Transverse colon (tissue), 4 donors: Measurements from ENCODE around the gene ST6GAL2. TPM values are rescaled to one million over a fixed set of nuclear protein-coding genes. Genes with fewer than 3 reads are reported as not detected.

ENCODE experiments used
- DNase-seq: peaks from one replicate; pipeline ENCODE4 v3.0.0-alpha.2; 2019
- H3K27ac ChIP-seq, 4 donors: fragments of 200-600 bp; sonication (generic); 2 replicates each; pipeline ENCODE4 v1.5.1; 2016 to 2018; ENCODE audit warnings: inconsistent platforms in 4 of 4
- H3K27me3 ChIP-seq: fragments of 200-600 bp; sonication (generic); 2 replicates; pipeline ENCODE4 v1.5.1; 2017; ENCODE audit warnings: inconsistent platforms
- H3K36me3 ChIP-seq, 4 donors: fragments of 200-600 bp; sonication (generic); 2 replicates each; pipeline ENCODE4 v1.5.1; 2017 to 2019; ENCODE audit warnings: inconsistent platforms in 4 of 4
- H3K4me1 ChIP-seq, 4 donors: fragments of 200-600 bp; sonication (generic); 2 replicates each; pipeline ENCODE4 v1.5.1; 2017 to 2020; ENCODE audit warnings: inconsistent platforms in 4 of 4
- H3K4me3 ChIP-seq, 4 donors: fragments of 200-600 bp; sonication (generic); 1 replicate in 1 of 4; 2 replicates in 3 of 4; pipeline versions ENCODE4 v1.5.1 to v1.6.1; 2017 to 2019; ENCODE audit warnings: inconsistent platforms in 4 of 4
- H3K9me3 ChIP-seq, 2 donors: fragments of 200-600 bp; sonication (generic); 2 replicates each; pipeline ENCODE4 v1.5.1; 2017 to 2019; ENCODE audit warnings: inconsistent platforms in 2 of 2
- CTCF ChIP-seq, 5 experiments: fragments of 200-600 bp in 3 of 5; fragments of 450-650 bp in 2 of 5; sonication (generic) in 3 of 5; IDR thresholded peaks; 1 replicate in 2 of 5; 2 replicates in 3 of 5; pipeline ENCODE4 v1.5.1; 2016 to 2017; ENCODE audit warnings: antibody characterized with exemption in 5 of 5, inconsistent platforms in 3 of 5, mild to moderate bottlenecking in 2 of 5, moderate library complexity in 1 of 5
- EP300 ChIP-seq: sonication (generic); formaldehyde crosslinking; IDR thresholded peaks from one replicate; pipeline ENCODE4 v1.6.1; 2017; ENCODE audit warnings: antibody characterized with exemption, low read depth
- POLR2A ChIP-seq: fragments of 450-650 bp; IDR thresholded peaks from one replicate; pipeline ENCODE4 v1.6.1; 2016; ENCODE audit warnings: antibody characterized with exemption, mild to moderate bottlenecking, moderate library complexity
- POLR2AphosphoS5 ChIP-seq, 3 donors: sonication (generic); formaldehyde crosslinking; IDR thresholded peaks; one replicate each; pipeline ENCODE4 v1.6.1; 2016; ENCODE audit warnings: antibody characterized with exemption in 3 of 3
- WGBS, 2 donors: methylation state at CpG; one replicate each; pipeline ENCODE4 v1.1.5; 2018; ENCODE audit warnings: low coverage in 1 of 2; 5-methylcytosine and 5-hydroxymethylcytosine counted together
- in situ Hi-C, 4 donors: fragments of 200-750 bp; cut with MboI; loops; one replicate each; pipeline versions ENCODE4 v1.15.0 to v1.15.1; 2017; ENCODE audit warnings: low sequenced_read_pairs in 3 of 4, low pct_ligation_motif_present in 1 of 4, low pct_unique_long_range_greater_than_20kb in 1 of 4
- intact Hi-C: fragments of 100-400 bp; cut with DNase I; formaldehyde crosslinking; loops from one replicate; pipeline ENCODE4 v1.15.1; 2023; ENCODE audit warnings: low total_unique reads
- total RNA-seq, 4 donors: library from RNA; depleted of rRNA; stranded (reverse); fragments of >200 nt; gene quantifications; one replicate each; pipeline ENCODE4 v1.1.0, GENCODE V29; 2016

The ST6GAL2 gene
- total RNA-seq: 1 to 10 TPM in 1 of 4 donors, under 1 TPM in 3; 0.16 to 2.0 (median 0.51) TPM

DNA sequence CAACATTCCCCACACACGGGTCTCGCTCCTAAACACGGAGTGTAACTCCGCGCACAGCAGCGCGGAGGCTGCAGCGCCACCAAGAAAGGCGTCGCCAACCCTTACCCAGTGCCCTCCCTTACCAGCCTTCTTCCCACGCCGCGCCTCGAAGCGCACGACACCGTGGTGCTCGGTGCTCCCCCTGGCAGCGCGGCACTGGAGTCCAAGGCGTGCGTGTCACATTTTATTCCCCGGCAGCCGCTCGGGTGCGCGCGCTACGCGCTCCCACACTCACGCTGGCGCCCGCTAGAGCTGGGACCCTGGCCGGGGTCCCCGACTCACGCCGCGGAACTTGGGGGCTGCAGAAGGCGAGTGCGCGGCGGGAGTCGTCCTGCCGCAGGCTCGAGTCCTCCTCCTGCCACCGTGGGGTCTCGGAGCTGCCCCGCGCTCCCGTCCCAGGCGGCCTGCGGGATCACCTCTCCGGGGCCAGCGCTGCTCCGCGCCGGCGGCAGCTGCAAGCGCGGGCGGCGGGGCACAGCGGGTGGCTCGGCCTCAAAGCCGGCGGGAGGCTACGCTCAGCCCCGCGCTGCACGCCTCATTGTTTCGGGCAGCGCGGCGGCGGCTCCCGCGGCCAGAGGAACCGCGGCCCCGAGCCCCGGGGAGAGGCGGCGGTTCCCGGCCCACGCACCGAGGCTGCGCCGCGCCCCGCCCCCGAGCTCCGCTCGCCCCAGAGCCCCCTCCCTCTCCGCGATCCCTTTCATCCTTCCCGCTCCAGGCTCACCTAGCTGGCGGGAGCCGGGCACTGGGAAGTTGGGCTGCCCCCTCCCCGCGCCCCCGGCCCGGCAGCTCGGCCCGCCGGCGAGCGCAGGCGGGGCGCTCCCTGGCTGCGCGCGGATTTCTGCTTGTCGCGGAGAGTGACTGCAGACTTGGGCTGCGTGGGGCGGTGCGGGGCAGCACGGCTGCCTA lies at the start of gene ST6GAL2:
Gene ST6GAL2 (minus strand): TSS at position 197 of the 945 bp plus-strand sequence. CDS start 42,190 bp downstream, outside the sequence.
- Histone ChIP-seq H3K36me3 (no peaks in the 10 kb centered on the region), H3K4me3 (peak within 1 kb of the TSS; percentile 5 to 50 (median 41))
- intact Hi-C loops: no loop called here

GRCh38 chr2:106932644-106933043 lies 46.7 kb upstream of the ST6GAL2 start:
- in situ Hi-C loops: no loop called here

More for the DNA sequence above, at the start of gene ST6GAL2:
- H3K27me3 ChIP-seq: peaks cover 52% of the 10 kb centered on the region
- no peak for DNase-seq
- in situ Hi-C loops: no loop called here
- 10% methylated on average over 69 of the region's 118 CpGs; no CpG with 5 or more reads in 1 of the 2 donors for WGBS, 2 donors
- TF ChIP-seq EP300 (no peak), POLR2AphosphoS5 (IDR thresholded peaks at IDR 0.05) (no peak), CTCF (IDR thresholded peaks at IDR 0.05) (no peak), POLR2A (no peak)
- H3K27ac ChIP-seq: peak within 1 kb of the TSS in 2 of 4 donors; percentile 15 to 39
- peaks cover 0 to 18% (median 7%) of the 10 kb centered on the region in 4 donors for H3K4me1 ChIP-seq
- H3K9me3 ChIP-seq: no peaks in the 10 kb centered on the region

DNA sequence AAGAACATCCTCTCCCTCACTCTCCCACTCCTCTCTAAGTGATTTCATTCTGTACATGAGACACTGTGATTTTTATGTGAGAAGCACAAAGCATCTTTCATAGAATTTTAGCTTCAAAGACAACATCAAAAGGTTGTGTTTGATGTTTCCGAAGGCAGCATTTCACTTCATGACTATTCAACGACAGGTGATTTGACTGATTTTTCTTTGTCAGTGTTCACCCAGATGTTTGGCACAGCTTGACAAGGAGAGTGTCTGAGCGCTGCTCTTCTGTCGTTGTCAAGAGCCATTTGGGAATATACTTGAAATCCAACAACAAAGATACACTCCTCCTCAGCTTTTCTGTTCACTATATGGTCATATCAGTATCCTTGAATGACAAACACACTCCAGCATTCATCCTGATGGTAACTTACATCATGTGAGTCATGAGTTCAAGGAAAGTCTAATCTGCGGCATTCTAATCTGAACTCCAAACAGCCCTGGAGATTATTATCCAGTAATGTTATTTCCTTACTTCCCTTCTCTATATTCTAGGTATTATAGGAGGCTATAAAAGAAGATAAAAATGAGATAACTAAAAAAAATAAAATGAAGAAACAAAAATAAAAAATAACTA lies 45.9 kb upstream of the ST6GAL2 start:
- Histone ChIP-seq H3K9me3 (peaks cover 1 to 3% of the 10 kb centered on the region in 2 donors), H3K4me1 (no peaks in the 10 kb centered on the region), H3K36me3 (no peaks in the 10 kb centered on the region), H3K4me3 (no peak overlapping the region), H3K27me3 (no peaks in the 10 kb centered on the region), H3K27ac (no peak overlapping the region)
- in situ Hi-C loops: no loop called here
- DNase-seq: no peak
- TF ChIP-seq EP300: no peak
- no peak for TF ChIP-seq POLR2A
- no peak for TF ChIP-seq POLR2AphosphoS5 (IDR thresholded peaks at IDR 0.05)
- no peak for TF ChIP-seq CTCF (IDR thresholded peaks at IDR 0.05)
- 73 to 78% methylated on average over 5 of the region's 5 CpGs for WGBS, 2 donors
- intact Hi-C loops: no loop called here

More at GRCh38 chr2:106932644-106933043, 46.7 kb upstream of the ST6GAL2 start:
- no peak for DNase-seq
- intact Hi-C loops: no loop called here
- 68% methylated on average over 3 of the region's 3 CpGs; no CpG with 5 or more reads in 1 of the 2 donors for WGBS, 2 donors
- Histone ChIP-seq H3K4me3 (no peak overlapping the region), H3K4me1 (no peaks in the 10 kb centered on the region), H3K36me3 (no peaks in the 10 kb centered on the region), H3K27ac (no peak overlapping the region), H3K9me3 (no peaks in the 10 kb centered on the region), H3K27me3 (no peaks in the 10 kb centered on the region)
- TF ChIP-seq POLR2AphosphoS5 (IDR thresholded peaks at IDR 0.05) (no peak), EP300 (no peak), POLR2A (no peak), CTCF (IDR thresholded peaks at IDR 0.05) (no peak)

- no peak for DNase-seq
- Histone ChIP-seq H3K27me3 (no peaks in the 10 kb centered on the region), H3K4me1 (peaks cover 0 to 4% (median 0%) of the 10 kb centered on the region in 4 donors), H3K27ac (no peak overlapping the region), H3K9me3 (peaks cover 0 to 1% of the 10 kb centered on the region in 2 donors), H3K4me3 (no peak overlapping the region), H3K36me3 (no peaks in the 10 kb centered on the region)
- TF ChIP-seq POLR2AphosphoS5 (IDR thresholded peaks at IDR 0.05) (no peak), CTCF (IDR thresholded peaks at IDR 0.05) (no peak)
- in situ Hi-C loops: no loop called here
- WGBS, 2 donors: 80 to 86% methylated on average over 1 of the region's 1 CpG
- intact Hi-C loops: no loop called here
These were observed 35.5 kb upstream of the ST6GAL2 start for GRCh38 chr2:106921451-106921850.
